ENCODE data around the gene TNS1. TPM values are rescaled to one million over a fixed set of nuclear protein-coding genes. Genes with fewer than 3 reads are reported as not detected.
"Not testable (repeated sequence)": the region's sequence is repeated elsewhere in the genome, so short reads cannot be mapped to it uniquely, and the experiment has no call there.

The TNS1 gene
- total RNA-seq, 2 donors from 2014 or later: 4.4 to 44.9 TPM

GRCh38 chr2:217820904-217821303 lies 181.9 kb downstream of the TNS1 start:
- no peak overlapping the region for H3K27ac Mint-ChIP-seq
- no peaks in the 10 kb centered on the region for H3K27me3 Mint-ChIP-seq
- H3K4me3 Mint-ChIP-seq: no peak overlapping the region
- no peaks in the 10 kb centered on the region for H3K36me3 Mint-ChIP-seq (ENCODE audit: low read depth)
- ATAC-seq (replicated peaks): no peak
- H3K4me1 Mint-ChIP-seq: no peaks in the 10 kb centered on the region
- H3K9me3 Mint-ChIP-seq: no peaks in the 10 kb centered on the region

GRCh38 chr2:217820091-217820819 lies 182.5 kb downstream of the TNS1 start:
- no peak overlapping the region for H3K27ac Mint-ChIP-seq
- no peaks in the 10 kb centered on the region for H3K4me1 Mint-ChIP-seq
- no peaks in the 10 kb centered on the region for H3K9me3 Mint-ChIP-seq
- no peaks in the 10 kb centered on the region for H3K36me3 Mint-ChIP-seq (ENCODE audit: low read depth)
- H3K4me3 Mint-ChIP-seq: no peak overlapping the region
- no peaks in the 10 kb centered on the region for H3K27me3 Mint-ChIP-seq
- ATAC-seq (replicated peaks): no peak

- Mint-ChIP-seq H3K9me3 (no peaks in the 10 kb centered on the region), H3K36me3 (ENCODE audit: low read depth) (no peaks in the 10 kb centered on the region), H3K4me1 (no peaks in the 10 kb centered on the region), H3K4me3 (no peak overlapping the region), H3K27ac (no peak overlapping the region), H3K27me3 (no peaks in the 10 kb centered on the region)
- no peak for ATAC-seq (replicated peaks)
Measured at GRCh38 chr2:217818293-217818850, 184.4 kb downstream of the TNS1 start.

GRCh38 chr2:217817466-217818292 lies 185.1 kb downstream of the TNS1 start:
- no peak for ATAC-seq (replicated peaks)
- Mint-ChIP-seq H3K27me3 (no peaks in the 10 kb centered on the region), H3K4me1 (no peaks in the 10 kb centered on the region), H3K27ac (no peak overlapping the region), H3K9me3 (no peaks in the 10 kb centered on the region), H3K36me3 (ENCODE audit: low read depth) (no peaks in the 10 kb centered on the region), H3K4me3 (no peak overlapping the region)

GRCh38 chr2:217816396-217816869 lies 186.4 kb downstream of the TNS1 start:
- H3K4me1 Mint-ChIP-seq: no peaks in the 10 kb centered on the region
- H3K9me3 Mint-ChIP-seq: no peaks in the 10 kb centered on the region
- no peak overlapping the region for H3K4me3 Mint-ChIP-seq
- no peaks in the 10 kb centered on the region for H3K27me3 Mint-ChIP-seq
- no peaks in the 10 kb centered on the region for H3K36me3 Mint-ChIP-seq (ENCODE audit: low read depth)
- no peak for ATAC-seq (replicated peaks)
- H3K27ac Mint-ChIP-seq: no peak overlapping the region

- no peak overlapping the region for H3K4me3 Mint-ChIP-seq
- H3K9me3 Mint-ChIP-seq: no peaks in the 10 kb centered on the region
Measured at GRCh38 chr2:217813828-217814227, 189.0 kb downstream of the TNS1 start.

GRCh38 chr2:217812170-217812569 lies 190.6 kb downstream of the TNS1 start:
- Mint-ChIP-seq H3K4me3 (no peak overlapping the region), H3K4me1 (no peaks in the 10 kb centered on the region), H3K9me3 (no peaks in the 10 kb centered on the region), H3K27me3 (peaks cover 7% of the 10 kb centered on the region), H3K36me3 (ENCODE audit: low read depth) (no peaks in the 10 kb centered on the region), H3K27ac (no peak overlapping the region)
- ATAC-seq (replicated peaks): no peak

More at GRCh38 chr2:217813828-217814227, 189.0 kb downstream of the TNS1 start:
- no peaks in the 10 kb centered on the region for H3K36me3 Mint-ChIP-seq (ENCODE audit: low read depth)
- H3K4me1 Mint-ChIP-seq: no peaks in the 10 kb centered on the region
- H3K27ac Mint-ChIP-seq: no peak overlapping the region
- no peak for ATAC-seq (replicated peaks)
- H3K27me3 Mint-ChIP-seq: peaks cover 4% of the 10 kb centered on the region

GRCh38 chr2:217810260-217810659 lies 192.5 kb downstream of the TNS1 start:
- Mint-ChIP-seq H3K27ac (no peak overlapping the region), H3K36me3 (ENCODE audit: low read depth) (no peaks in the 10 kb centered on the region), H3K4me3 (no peak overlapping the region), H3K4me1 (peaks cover 5% of the 10 kb centered on the region), H3K9me3 (no peaks in the 10 kb centered on the region), H3K27me3 (peaks cover 11% of the 10 kb centered on the region)
- no peak for ATAC-seq (replicated peaks)

GRCh38 chr2:217809736-217810135 lies 193.1 kb downstream of the TNS1 start:
- Mint-ChIP-seq H3K27ac (no peak overlapping the region), H3K27me3 (peaks cover 11% of the 10 kb centered on the region), H3K4me1 (peaks cover 5% of the 10 kb centered on the region), H3K36me3 (ENCODE audit: low read depth) (no peaks in the 10 kb centered on the region), H3K9me3 (no peaks in the 10 kb centered on the region), H3K4me3 (no peak overlapping the region)
- no peak for ATAC-seq (replicated peaks)

- not testable (repeated sequence) for H3K4me1 Mint-ChIP-seq; H3K36me3 Mint-ChIP-seq (ENCODE audit: low read depth); H3K27ac Mint-ChIP-seq; H3K9me3 Mint-ChIP-seq; ATAC-seq (replicated peaks); H3K4me3 Mint-ChIP-seq
- peaks cover 11% of the 10 kb centered on the region for H3K27me3 Mint-ChIP-seq
Measured at GRCh38 chr2:217808967-217809366, 193.8 kb downstream of the TNS1 start.

GRCh38 chr2:217808326-217808725 lies 194.5 kb downstream of the TNS1 start:
- no peaks in the 10 kb centered on the region for H3K9me3 Mint-ChIP-seq
- ATAC-seq (replicated peaks): no peak
- peaks cover 11% of the 10 kb centered on the region for H3K27me3 Mint-ChIP-seq
- H3K27ac Mint-ChIP-seq: no peak overlapping the region
- peaks cover 5% of the 10 kb centered on the region for H3K4me1 Mint-ChIP-seq
- H3K4me3 Mint-ChIP-seq: no peak overlapping the region
- no peaks in the 10 kb centered on the region for H3K36me3 Mint-ChIP-seq (ENCODE audit: low read depth)

GRCh38 chr2:217807753-217808152 lies 195.0 kb downstream of the TNS1 start:
- ATAC-seq (replicated peaks): no peak
- no peak overlapping the region for H3K4me3 Mint-ChIP-seq
- peaks cover 5% of the 10 kb centered on the region for H3K4me1 Mint-ChIP-seq
- H3K27me3 Mint-ChIP-seq: peaks cover 11% of the 10 kb centered on the region
- no peaks in the 10 kb centered on the region for H3K36me3 Mint-ChIP-seq (ENCODE audit: low read depth)
- H3K27ac Mint-ChIP-seq: no peak overlapping the region
- H3K9me3 Mint-ChIP-seq: no peaks in the 10 kb centered on the region

GRCh38 chr2:217807025-217807424 lies 195.8 kb downstream of the TNS1 start:
- Mint-ChIP-seq H3K4me3 (no peak overlapping the region), H3K4me1 (peaks cover 5% of the 10 kb centered on the region), H3K27me3 (peaks cover 11% of the 10 kb centered on the region), H3K36me3 (ENCODE audit: low read depth) (no peaks in the 10 kb centered on the region), H3K9me3 (no peaks in the 10 kb centered on the region), H3K27ac (no peak overlapping the region)
- no peak for ATAC-seq (replicated peaks)

- H3K27me3 Mint-ChIP-seq: peaks cover 11% of the 10 kb centered on the region
- H3K27ac Mint-ChIP-seq: no peak overlapping the region
- H3K4me1 Mint-ChIP-seq: peaks cover 5% of the 10 kb centered on the region
- H3K36me3 Mint-ChIP-seq (ENCODE audit: low read depth): no peaks in the 10 kb centered on the region
- H3K4me3 Mint-ChIP-seq: no peak overlapping the region
- H3K9me3 Mint-ChIP-seq: no peaks in the 10 kb centered on the region
- ATAC-seq (replicated peaks): no peak
Measured at GRCh38 chr2:217806482-217806765, 196.4 kb downstream of the TNS1 start.
